Measurements from ENCODE around the gene YDJC. TPM values are rescaled to one million over a fixed set of nuclear protein-coding genes. Genes with fewer than 3 reads are reported as not detected.

The YDJC gene
- total and polyA plus RNA-seq, 9 of the 15 experiments (the other 6 are each of a cell fraction or from before 2014, with no cell fraction given), result 13.5 to 871 (median 164) TPM

DNA sequence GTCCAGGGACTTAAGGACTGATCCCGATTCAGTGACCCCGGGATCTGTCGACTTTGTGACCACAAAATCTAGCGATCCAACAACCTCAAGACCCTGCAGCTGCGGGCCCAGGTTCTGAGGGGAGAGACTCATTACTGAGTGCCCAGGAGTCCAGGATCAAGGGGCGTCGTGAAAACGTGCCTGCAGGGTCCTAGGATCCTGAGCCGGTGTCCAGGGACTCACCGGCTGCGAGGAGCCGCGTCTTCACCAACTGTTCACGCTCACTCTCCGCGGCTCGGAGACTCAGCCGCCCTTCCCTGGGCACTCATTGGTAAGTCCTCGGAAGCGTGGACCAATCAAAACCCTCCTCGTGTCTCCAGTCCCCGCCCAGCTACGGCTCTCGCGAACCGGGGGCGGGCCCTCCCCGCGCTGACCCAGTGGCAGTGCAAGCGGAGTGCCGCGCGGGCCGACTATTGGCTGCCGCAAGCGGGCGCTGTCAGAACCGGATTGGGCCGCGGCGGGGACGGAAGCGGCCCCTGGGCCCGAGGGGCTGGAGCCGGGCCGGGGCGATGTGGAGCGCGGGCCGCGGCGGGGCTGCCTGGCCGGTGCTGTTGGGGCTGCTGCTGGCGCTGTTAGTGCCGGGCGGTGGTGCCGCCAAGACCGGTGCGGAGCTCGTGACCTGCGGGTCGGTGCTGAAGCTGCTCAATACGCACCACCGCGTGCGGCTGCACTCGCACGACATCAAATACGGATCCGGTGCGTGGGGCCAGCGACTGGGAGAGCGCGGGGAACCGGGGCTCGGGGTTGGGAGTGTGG, 12.2 kb upstream of the YDJC start, which contains the start of gene SDF2L1 (continued):
- TF ChIP-seq, protein P1, sequence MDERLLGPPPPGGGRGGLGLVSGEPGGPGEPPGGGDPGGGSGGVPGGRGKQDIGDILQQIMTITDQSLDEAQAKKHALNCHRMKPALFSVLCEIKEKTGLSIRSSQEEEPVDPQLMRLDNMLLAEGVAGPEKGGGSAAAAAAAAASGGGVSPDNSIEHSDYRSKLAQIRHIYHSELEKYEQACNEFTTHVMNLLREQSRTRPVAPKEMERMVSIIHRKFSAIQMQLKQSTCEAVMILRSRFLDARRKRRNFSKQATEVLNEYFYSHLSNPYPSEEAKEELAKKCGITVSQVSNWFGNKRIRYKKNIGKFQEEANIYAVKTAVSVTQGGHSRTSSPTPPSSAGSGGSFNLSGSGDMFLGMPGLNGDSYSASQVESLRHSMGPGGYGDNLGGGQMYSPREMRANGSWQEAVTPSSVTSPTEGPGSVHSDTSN (CRISPR knock-in tag; IDR thresholded peaks at IDR 0.05; ENCODE audit: low read depth), result no peak
- TF ChIP-seq, protein P1 (tag; conservative IDR thresholded peaks at IDR 0.05; ENCODE audit: low read depth), result no peak
- TF ChIP-seq, protein P2, sequence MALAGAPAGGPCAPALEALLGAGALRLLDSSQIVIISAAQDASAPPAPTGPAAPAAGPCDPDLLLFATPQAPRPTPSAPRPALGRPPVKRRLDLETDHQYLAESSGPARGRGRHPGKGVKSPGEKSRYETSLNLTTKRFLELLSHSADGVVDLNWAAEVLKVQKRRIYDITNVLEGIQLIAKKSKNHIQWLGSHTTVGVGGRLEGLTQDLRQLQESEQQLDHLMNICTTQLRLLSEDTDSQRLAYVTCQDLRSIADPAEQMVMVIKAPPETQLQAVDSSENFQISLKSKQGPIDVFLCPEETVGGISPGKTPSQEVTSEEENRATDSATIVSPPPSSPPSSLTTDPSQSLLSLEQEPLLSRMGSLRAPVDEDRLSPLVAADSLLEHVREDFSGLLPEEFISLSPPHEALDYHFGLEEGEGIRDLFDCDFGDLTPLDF (CRISPR knock-in tag; IDR thresholded peaks at IDR 0.05), result peak; percentile 99
- TF ChIP-seq, protein P3, sequence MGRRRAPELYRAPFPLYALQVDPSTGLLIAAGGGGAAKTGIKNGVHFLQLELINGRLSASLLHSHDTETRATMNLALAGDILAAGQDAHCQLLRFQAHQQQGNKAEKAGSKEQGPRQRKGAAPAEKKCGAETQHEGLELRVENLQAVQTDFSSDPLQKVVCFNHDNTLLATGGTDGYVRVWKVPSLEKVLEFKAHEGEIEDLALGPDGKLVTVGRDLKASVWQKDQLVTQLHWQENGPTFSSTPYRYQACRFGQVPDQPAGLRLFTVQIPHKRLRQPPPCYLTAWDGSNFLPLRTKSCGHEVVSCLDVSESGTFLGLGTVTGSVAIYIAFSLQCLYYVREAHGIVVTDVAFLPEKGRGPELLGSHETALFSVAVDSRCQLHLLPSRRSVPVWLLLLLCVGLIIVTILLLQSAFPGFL (CRISPR knock-in tag; IDR thresholded peaks at IDR 0.05), result no peak
- TF ChIP-seq, protein P4, sequence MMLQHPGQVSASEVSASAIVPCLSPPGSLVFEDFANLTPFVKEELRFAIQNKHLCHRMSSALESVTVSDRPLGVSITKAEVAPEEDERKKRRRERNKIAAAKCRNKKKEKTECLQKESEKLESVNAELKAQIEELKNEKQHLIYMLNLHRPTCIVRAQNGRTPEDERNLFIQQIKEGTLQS (IDR thresholded peaks at IDR 0.05), result no peak
- TF ChIP-seq, protein P4 (CRISPR knock-in tag; conservative IDR thresholded peaks at IDR 0.05), result peak; percentile 85
- TF ChIP-seq, protein P5, sequence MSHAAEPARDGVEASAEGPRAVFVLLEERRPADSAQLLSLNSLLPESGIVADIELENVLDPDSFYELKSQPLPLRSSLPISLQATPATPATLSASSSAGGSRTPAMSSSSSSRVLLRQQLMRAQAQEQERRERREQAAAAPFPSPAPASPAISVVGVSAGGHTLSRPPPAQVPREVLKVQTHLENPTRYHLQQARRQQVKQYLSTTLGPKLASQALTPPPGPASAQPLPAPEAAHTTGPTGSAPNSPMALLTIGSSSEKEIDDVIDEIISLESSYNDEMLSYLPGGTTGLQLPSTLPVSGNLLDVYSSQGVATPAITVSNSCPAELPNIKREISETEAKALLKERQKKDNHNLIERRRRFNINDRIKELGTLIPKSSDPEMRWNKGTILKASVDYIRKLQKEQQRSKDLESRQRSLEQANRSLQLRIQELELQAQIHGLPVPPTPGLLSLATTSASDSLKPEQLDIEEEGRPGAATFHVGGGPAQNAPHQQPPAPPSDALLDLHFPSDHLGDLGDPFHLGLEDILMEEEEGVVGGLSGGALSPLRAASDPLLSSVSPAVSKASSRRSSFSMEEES (CRISPR knock-in tag; IDR thresholded peaks at IDR 0.05), result no peak
- TF ChIP-seq NFRKB (IDR thresholded peaks at IDR 0.05; ENCODE audit: low read depth) (no peak), MXI1 (IDR thresholded peaks at IDR 0.05; ENCODE audit: low read depth, low read length) (peak; percentile 85), NR1H2 (CRISPR knock-in tag; IDR thresholded peaks at IDR 0.05) (no peak), ZSCAN32 (CRISPR knock-in tag; IDR thresholded peaks at IDR 0.05) (no peak), RFX5 (IDR thresholded peaks at IDR 0.05; ENCODE audit: low read depth, low read length) (peak; percentile 86)
- TF ChIP-seq, protein P6, sequence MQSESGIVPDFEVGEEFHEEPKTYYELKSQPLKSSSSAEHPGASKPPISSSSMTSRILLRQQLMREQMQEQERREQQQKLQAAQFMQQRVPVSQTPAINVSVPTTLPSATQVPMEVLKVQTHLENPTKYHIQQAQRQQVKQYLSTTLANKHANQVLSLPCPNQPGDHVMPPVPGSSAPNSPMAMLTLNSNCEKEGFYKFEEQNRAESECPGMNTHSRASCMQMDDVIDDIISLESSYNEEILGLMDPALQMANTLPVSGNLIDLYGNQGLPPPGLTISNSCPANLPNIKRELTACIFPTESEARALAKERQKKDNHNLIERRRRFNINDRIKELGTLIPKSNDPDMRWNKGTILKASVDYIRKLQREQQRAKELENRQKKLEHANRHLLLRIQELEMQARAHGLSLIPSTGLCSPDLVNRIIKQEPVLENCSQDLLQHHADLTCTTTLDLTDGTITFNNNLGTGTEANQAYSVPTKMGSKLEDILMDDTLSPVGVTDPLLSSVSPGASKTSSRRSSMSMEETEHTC (IDR thresholded peaks at IDR 0.05), result no peak
- TF ChIP-seq, protein P7, sequence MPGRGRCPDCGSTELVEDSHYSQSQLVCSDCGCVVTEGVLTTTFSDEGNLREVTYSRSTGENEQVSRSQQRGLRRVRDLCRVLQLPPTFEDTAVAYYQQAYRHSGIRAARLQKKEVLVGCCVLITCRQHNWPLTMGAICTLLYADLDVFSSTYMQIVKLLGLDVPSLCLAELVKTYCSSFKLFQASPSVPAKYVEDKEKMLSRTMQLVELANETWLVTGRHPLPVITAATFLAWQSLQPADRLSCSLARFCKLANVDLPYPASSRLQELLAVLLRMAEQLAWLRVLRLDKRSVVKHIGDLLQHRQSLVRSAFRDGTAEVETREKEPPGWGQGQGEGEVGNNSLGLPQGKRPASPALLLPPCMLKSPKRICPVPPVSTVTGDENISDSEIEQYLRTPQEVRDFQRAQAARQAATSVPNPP (IDR thresholded peaks at IDR 0.05; ENCODE audit: borderline replicate concordance, insufficient read depth, insufficient read length), result no peak
- TF ChIP-seq, protein P8, sequence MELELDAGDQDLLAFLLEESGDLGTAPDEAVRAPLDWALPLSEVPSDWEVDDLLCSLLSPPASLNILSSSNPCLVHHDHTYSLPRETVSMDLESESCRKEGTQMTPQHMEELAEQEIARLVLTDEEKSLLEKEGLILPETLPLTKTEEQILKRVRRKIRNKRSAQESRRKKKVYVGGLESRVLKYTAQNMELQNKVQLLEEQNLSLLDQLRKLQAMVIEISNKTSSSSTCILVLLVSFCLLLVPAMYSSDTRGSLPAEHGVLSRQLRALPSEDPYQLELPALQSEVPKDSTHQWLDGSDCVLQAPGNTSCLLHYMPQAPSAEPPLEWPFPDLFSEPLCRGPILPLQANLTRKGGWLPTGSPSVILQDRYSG (tag; conservative IDR thresholded peaks at IDR 0.05; ENCODE audit: low read depth), result no peak

Measured in K562 (cell line).